HG02588 (cell line): ENCODE measurements around the gene CEP170.
"Not testable (repeated sequence)": the region's sequence is repeated elsewhere in the genome, so short reads cannot be mapped to it uniquely, and the experiment has no call there.

Source experiments
- ATAC-seq: cut with Tn5 transposase; IDR thresholded peaks from one replicate; pipeline ENCODE4 v1.9.1; 2021; ENCODE audit warnings: mild to moderate bottlenecking, moderate library complexity; ENCODE audit not compliant: unreplicated experiment

The CEP170 gene

GRCh38 chr1:243236604-243237252, 18.4 kb downstream of the CEP170 start:
- ATAC-seq = no peak

DNA sequence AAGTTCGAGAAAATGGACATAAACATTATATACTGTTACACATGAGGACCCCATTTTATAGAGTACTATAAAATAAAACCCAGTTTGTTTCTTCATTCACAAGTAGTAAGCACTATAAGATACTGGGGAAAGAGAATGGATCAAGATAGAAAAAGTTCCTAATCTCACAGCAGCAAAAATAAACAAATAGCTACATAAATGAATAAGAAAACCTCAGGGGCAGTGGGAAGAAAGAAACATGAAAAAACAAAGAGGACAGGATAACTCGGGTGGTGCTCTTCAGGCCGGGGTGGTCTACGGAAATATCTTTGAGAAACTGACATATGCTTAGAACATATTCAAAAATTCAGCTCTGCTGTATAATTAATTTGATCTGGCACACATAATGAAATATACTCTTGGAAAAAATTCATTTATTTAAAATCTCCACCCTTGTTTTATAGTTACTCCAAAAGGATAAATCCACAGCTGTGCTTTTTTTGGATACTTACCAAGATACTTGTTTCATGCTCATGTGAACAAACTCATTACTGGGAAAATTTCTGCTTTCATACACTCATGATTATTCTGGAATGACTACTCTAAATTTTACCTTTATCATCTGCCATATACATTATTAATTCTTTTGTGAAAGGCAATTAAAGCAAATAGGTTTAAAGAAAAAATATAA, 20.0 kb downstream of the CEP170 start:
- no peak for ATAC-seq

DNA sequence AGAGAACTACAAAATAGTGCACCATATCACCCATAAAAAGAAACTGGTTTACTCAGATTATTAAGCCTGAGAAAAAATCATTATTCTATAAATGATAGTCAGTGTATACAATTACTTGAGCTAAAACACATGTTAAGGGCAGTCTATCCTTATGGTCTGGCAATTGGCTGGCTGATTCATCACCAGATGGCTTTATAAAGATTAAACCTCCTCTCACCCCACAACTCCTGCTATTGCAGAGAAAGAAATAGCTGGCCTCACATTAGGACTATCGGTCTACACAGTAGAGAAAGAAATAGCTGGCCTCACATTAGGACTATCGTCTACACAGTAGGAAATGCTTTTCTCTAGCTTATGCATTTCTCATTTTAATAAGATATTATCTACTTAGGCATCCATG, 21.2 kb downstream of the CEP170 start:
- ATAC-seq = no peak

DNA sequence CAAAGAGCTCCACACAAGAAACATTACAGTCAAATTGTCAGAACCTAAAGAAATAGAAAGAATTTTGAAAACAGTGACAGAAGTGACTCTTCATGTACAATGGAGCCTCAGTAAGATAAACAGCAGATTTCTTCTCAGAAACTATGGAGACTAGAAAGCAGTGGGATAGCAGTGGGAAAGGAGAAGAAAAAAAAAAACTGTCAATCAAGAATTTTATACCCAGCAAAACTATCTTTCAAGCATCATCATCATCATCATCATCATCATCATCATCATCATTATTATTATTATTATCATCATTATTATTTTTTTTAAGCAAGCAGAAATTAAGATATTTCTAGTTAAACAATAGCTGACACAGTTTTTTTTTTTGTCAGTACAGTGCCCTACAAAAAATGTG, 24.2 kb downstream of the CEP170 start:
- no peak for ATAC-seq

DNA sequence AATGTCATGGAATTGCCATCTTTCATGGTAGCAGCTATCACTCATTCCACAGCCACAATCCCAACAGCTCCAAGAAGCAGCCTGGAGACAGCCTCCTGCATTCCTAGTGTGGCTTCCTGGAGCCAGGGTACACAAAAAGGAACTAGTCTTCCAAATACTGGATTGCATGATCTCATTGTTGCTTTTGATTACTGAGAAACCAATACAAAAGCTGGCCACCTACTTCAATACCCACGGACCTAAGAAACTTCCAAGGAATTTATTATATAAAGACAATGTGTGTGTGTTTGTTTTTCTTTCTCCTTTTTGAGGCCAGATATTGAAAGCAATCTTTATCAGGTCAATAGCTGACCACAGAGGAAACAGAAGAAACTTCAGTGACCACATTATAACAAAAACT, 25.6 kb downstream of the CEP170 start:
- no peak for ATAC-seq

GRCh38 chr1:243227622-243228021, 27.5 kb downstream of the CEP170 start:
- ATAC-seq = no peak

DNA sequence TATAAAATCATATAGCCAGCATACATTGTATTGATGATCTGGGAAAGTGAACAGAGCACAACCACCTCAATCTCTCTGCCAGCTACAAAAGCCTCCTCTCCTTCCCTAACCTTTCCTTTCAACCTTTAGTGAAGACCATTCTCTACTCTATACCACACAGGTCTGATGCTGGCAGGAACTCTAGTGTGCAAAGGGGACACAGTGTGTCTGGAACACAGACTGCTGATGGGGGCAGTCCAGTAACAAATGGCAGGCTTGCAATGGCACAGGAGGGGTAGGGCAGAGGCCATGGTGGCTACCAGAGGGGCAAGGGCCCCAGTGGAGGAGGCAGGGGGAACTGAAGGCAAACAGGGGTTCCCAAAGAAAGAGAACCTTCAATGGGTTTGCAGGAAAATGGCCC, 37.0 kb downstream of the CEP170 start:
- ATAC-seq = no peak

DNA sequence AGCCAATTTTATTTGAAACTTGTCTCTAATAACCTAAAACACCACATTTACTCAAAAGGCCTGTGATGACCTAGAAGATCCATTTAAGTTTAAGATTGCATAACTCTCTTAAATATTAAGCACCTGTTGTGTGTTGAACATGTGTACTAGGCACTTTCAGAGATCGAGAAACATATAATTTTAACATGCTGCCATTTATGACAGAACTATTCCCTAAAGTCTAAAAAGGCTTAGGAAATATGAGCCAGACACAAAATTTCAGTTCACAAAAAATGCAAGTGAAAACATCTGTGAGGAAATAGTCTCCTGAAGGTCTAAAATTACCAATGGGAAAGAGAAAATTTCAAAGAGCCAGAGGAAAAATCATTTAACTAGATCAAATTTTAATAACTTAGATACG, 37.7 kb downstream of the CEP170 start:
- no peak for ATAC-seq

- no peak for ATAC-seq
These were observed 38.3 kb downstream of the CEP170 start for GRCh38 chr1:243216741-243217140.

DNA sequence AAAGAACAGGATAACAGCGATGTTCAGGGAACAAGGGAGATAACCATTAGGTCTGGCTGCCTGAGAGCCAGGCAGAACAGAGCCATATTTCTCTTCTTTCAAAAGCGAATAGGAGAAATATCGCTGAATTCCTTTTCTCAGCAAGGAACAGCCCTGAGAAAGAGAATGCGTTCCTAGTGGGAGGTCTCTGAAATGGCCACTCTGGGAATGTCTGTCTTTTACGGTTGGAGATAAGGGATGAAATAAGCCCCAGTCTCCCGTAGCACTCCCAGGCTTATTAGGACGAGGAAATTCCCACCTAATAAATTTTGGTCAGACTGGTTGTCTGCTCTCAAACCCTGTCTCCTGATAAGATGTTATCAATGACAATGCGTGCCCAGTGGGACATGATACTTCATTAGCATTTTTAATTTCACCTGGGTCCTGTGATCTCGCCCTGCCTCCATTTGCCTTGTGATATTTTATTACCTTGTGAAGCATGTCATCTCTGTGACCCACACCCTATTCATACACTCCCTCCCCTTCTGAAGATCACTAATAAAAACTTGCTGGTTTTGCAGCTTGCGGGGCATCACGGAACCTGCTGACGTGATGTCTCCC, 39.7 kb downstream of the CEP170 start:
- not testable (repeated sequence) for ATAC-seq

DNA sequence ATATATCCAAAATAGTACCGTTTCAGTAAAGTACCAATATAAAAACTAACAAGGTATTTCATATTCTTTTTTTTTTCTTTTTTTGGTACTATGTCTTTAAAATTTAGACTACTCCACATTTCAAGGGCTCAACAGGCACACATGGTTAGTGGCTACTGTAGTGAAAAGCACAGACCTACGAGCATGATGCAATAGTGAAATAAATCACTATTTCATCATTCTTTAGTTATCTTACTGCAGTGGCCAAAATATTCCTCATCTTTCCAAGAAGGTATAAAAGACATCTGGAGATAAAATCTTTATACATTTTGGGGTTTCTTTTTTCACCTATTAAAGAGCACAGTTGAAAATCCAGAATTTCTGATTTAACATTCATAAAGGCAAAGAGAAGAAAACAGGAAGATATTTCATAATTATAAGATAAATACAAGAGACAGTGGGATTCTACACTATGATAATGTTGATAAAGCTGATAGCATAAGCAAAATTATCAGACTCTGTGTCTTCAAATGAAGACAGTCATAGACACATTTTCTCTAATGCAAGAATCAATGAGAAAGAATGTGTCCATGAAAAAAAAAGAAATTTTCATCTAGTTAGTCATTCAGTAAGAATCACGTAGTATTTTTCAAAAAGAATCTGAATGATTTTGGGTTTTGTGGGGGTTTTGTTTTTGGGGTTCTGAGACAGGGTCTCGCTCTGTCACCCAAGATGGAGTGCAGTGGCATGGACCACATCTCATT, 41.9 kb downstream of the CEP170 start:
- no peak for ATAC-seq

GRCh38 chr1:243211984-243212383, 43.1 kb downstream of the CEP170 start:
- ATAC-seq = not testable (repeated sequence)

DNA sequence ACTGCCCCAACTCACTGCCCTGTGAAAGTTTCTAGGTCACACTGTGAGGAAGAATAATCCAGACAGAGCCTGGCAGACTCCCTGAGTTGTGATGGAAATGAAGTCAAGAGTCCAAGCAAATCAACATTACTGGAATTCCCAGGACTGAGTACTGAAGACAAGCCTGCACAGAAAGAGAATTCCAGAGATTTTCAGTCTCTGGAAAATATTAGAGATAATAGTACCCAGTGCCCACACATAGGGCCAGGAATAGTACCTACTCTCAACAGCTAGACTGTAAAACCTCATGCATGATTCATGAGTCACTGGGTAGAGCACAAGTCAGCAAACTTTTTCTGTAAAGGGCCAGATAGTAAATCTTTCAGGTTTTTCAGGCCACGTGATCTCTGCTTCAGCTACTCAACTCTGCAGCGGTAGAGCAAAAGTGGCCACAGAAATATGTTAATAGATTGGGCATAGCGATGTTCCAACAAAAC, 50.0 kb downstream of the CEP170 start:
- not testable (repeated sequence) for ATAC-seq

GRCh38 chr1:243204336-243204735, 50.7 kb downstream of the CEP170 start:
- not testable (repeated sequence) for ATAC-seq

GRCh38 chr1:243203196-243203595, 51.9 kb downstream of the CEP170 start:
- not testable (repeated sequence) for ATAC-seq

GRCh38 chr1:243201316-243201715, 53.8 kb downstream of the CEP170 start:
- ATAC-seq = not testable (repeated sequence)

- ATAC-seq = not testable (repeated sequence)
These were observed 57.6 kb downstream of the CEP170 start for GRCh38 chr1:243197524-243197923.

DNA sequence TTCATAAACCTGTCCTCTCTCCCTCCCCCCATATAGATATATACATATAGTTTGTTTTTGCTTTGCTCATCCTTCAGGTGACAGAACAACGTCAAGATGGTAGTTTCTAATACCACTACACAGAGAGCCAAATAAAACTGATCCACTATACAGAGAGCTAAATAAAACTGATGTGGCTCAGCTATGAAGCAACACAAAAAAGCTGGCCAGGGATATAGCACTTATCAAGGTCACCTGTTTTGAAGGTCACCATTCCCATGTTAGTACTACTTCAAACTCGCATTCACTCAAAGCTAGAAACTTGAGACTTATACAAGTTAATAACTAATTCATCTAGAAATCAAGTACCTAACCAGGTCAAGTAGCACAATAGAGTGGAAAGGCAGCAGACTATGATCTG, 61.8 kb downstream of the CEP170 start:
- not testable (repeated sequence) for ATAC-seq

GRCh38 chr1:243186201-243186995, 68.7 kb downstream of the CEP170 start:
- not testable (repeated sequence) for ATAC-seq

- not testable (repeated sequence) for ATAC-seq
These were observed 70.3 kb downstream of the CEP170 start for GRCh38 chr1:243184787-243185186.

- ATAC-seq = not testable (repeated sequence)
These were observed 71.4 kb downstream of the CEP170 start for GRCh38 chr1:243183661-243184060.
